GM23338 (cell line): ENCODE data around the gene TPP2. TPM values are rescaled to one million over a fixed set of nuclear protein-coding genes. Genes with fewer than 3 reads are reported as not detected.

Experiments used
- ATAC-seq: fragments of 200-7000 bp; cut with Tn5 transposase; 3 replicates; pipeline ENCODE4 v1.9.1; 2020
- DNase-seq: peaks from one replicate; pipeline ENCODE4 v3.0.0-alpha.2; 2015; ENCODE audit warnings: low spot score
- H2AFZ ChIP-seq: fragments of 200-600 bp; sonication (generic); 2 replicates; pipeline ENCODE4 v1.8.0; 2016; ENCODE audit warnings: antibody characterized with exemption, mild to moderate bottlenecking, moderate library complexity
- H3F3A ChIP-seq: fragments of 200-600 bp; sonication (generic); replicated peaks from 2 replicates; pipeline ENCODE4 v1.8.0; 2017; ENCODE audit warnings: antibody characterized with exemption, mixed run types, low read depth
- H3K27ac ChIP-seq: fragments of 200-600 bp; sonication (generic); 2 replicates; pipeline ENCODE4 v1.6.1; 2016; ENCODE audit warnings: low read depth
- H3K27me3 ChIP-seq: fragments of 200-600 bp; sonication (generic); 2 replicates; pipeline ENCODE4 v1.8.0; 2016; ENCODE audit warnings: mild to moderate bottlenecking, mixed run types, moderate library complexity; ENCODE audit not compliant: insufficient read depth
- H3K36me3 ChIP-seq: fragments of 200-600 bp; sonication (generic); 2 replicates; pipeline ENCODE4 v1.8.0; 2016; ENCODE audit warnings: mild to moderate bottlenecking; ENCODE audit not compliant: insufficient read depth
- H3K4me1 ChIP-seq: fragments of 200-600 bp; sonication (generic); 2 replicates; pipeline ENCODE4 v1.8.0; 2016; ENCODE audit warnings: mild to moderate bottlenecking, moderate library complexity; ENCODE audit not compliant: insufficient read depth
- H3K4me2 ChIP-seq: fragments of 200-600 bp; sonication (generic); 2 replicates; pipeline ENCODE4 v1.7.1; 2017; ENCODE audit warnings: mixed run types
- H3K4me3 ChIP-seq: fragments of 200-600 bp; sonication (generic); 2 replicates; pipeline ENCODE4 v1.6.1; 2016; ENCODE audit warnings: mixed run types
- H3K79me2 ChIP-seq: fragments of 200-600 bp; sonication (generic); replicated peaks from 2 replicates; pipeline ENCODE4 v1.8.0; 2017; ENCODE audit warnings: mild to moderate bottlenecking; ENCODE audit not compliant: insufficient read depth
- H3K9me2 ChIP-seq: fragments of 200-600 bp; sonication (generic); 2 replicates; pipeline ENCODE4 v1.8.0; 2017; ENCODE audit not compliant: insufficient read depth
- H4K20me1 ChIP-seq: fragments of 200-600 bp; sonication (generic); replicated peaks from 2 replicates; pipeline ENCODE4 v1.8.0; 2017; ENCODE audit warnings: mild to moderate bottlenecking; ENCODE audit not compliant: insufficient read depth
- H3K27ac Mint-ChIP-seq: 2 replicates; pipeline ENCODE4 v1.8.0; 2020; ENCODE audit warnings: inconsistent platforms, mild to moderate bottlenecking, moderate library complexity, mixed read lengths
- H3K27me3 Mint-ChIP-seq: 3 replicates; pipeline ENCODE4 v1.8.0; 2022; ENCODE audit warnings: low read depth, mild to moderate bottlenecking, moderate library complexity, mixed read lengths, inconsistent platforms; ENCODE audit not compliant: insufficient read depth, poor library complexity
- H3K36me3 Mint-ChIP-seq: 3 replicates; pipeline ENCODE4 v1.8.0; 2021; ENCODE audit warnings: low read depth, mild to moderate bottlenecking, inconsistent platforms, moderate library complexity, mixed read lengths
- H3K4me1 Mint-ChIP-seq: 3 replicates; pipeline ENCODE4 v1.8.0; 2020; ENCODE audit warnings: mild to moderate bottlenecking, inconsistent platforms, mixed read lengths
- H3K4me3 Mint-ChIP-seq: 3 replicates; pipeline ENCODE4 v1.8.0; 2021; ENCODE audit warnings: moderate library complexity, mild to moderate bottlenecking, inconsistent platforms, mixed read lengths
- H3K9me3 Mint-ChIP-seq: 3 replicates; pipeline ENCODE4 v1.8.0; 2020; ENCODE audit warnings: moderate library complexity, mild to moderate bottlenecking, inconsistent platforms, mixed read lengths
- CREB1 ChIP-seq: fragments of 250-450 bp; sonication (Bioruptor Pico); IDR thresholded peaks from 2 replicates; pipeline ENCODE4 v1.5.0; 2020; ENCODE audit warnings: low read depth, mild to moderate bottlenecking, moderate library complexity
- EZH2 ChIP-seq: fragments of 200-600 bp; sonication (generic); IDR thresholded peaks from one replicate; pipeline ENCODE4 v1.8.0; 2017; ENCODE audit warnings: antibody characterized with exemption, mild to moderate bottlenecking, low read depth; ENCODE audit not compliant: unreplicated experiment
- EZH2phosphoT487 ChIP-seq: fragments of 200-600 bp; sonication (generic); IDR thresholded peaks from one replicate; pipeline ENCODE4 v1.8.1; 2018; ENCODE audit warnings: antibody characterized with exemption; ENCODE audit not compliant: unreplicated experiment
- JUNB ChIP-seq: IDR thresholded peaks from one replicate; pipeline ENCODE4 v1.6.1; 2016; ENCODE audit warnings: antibody characterized with exemption; ENCODE audit not compliant: unreplicated experiment
- NANOG ChIP-seq: IDR thresholded peaks from 2 replicates; pipeline ENCODE4 v1.6.1; 2016; ENCODE audit warnings: antibody characterized with exemption, borderline replicate concordance
- POLR2AphosphoS5 ChIP-seq: IDR thresholded peaks from 2 replicates; pipeline ENCODE4 v1.6.1; 2016; ENCODE audit warnings: antibody characterized with exemption, low read depth
- REST ChIP-seq: IDR thresholded peaks from one replicate; pipeline ENCODE4 v1.6.1; 2018; ENCODE audit warnings: antibody characterized with exemption; ENCODE audit not compliant: unreplicated experiment
- STAT1 ChIP-seq: IDR thresholded peaks from one replicate; pipeline ENCODE4 v1.6.1; 2016; ENCODE audit warnings: antibody characterized with exemption; ENCODE audit not compliant: unreplicated experiment
- ZNF114 ChIP-seq: fragments of 250-450 bp; sonication (Bioruptor Pico); IDR thresholded peaks from 2 replicates; pipeline ENCODE4 v1.5.0; 2020; ENCODE audit warnings: mild to moderate bottlenecking, moderate library complexity
- ZNF331 ChIP-seq: fragments of 250-450 bp; sonication (Bioruptor Pico); IDR thresholded peaks from 2 replicates; pipeline ENCODE4 v1.5.0; 2020; ENCODE audit warnings: low read depth, mild to moderate bottlenecking, moderate library complexity
- polyA plus RNA-seq: library from polyadenylated mRNA; unstranded; fragments of >200 nt; fragmentation: Nextera tagmentation; extraction: Ambion mirVana; gene quantifications from 2 replicates; pipeline ENCODE4 v1.2.1, GENCODE V29; 2016
- total RNA-seq: library from RNA; depleted of rRNA; stranded (reverse); fragments of >200 nt; shearing (Covaris generic); gene quantifications from 2 replicates; pipeline ENCODE4 v1.2.3, GENCODE V29; 2014
- TF ChIP-seq, protein P1 (sequence below), 2 experiments: fragments of 200-600 bp in 1 of 2; sonication (generic) in 1 of 2; conservative IDR thresholded peaks; 2 replicates each; pipeline versions ENCODE4 v1.5.1 to v1.6.1; 2016 to 2017; ENCODE audit warnings: antibody characterized with exemption in 2 of 2, low read depth in 2 of 2, mild to moderate bottlenecking in 2 of 2, moderate library complexity in 1 of 2
- TF ChIP-seq, protein P2 (sequence below): fragments of 250-450 bp; sonication (Bioruptor Pico); IDR thresholded peaks from 2 replicates; pipeline ENCODE4 v1.5.0; 2020; ENCODE audit warnings: mild to moderate bottlenecking, moderate library complexity

TPP2 gene
- total and polyA plus RNA-seq, 2 experiments from 2014 or later, result 56.6 to 111 TPM

GRCh38 chr13:102556806-102557205, 40.0 kb upstream of the TPP2 start (continued):
- no peak for TF ChIP-seq CREB1 (CRISPR knock-in tag)
- TF ChIP-seq REST, result no peak
- no peak for TF ChIP-seq EZH2
- TF ChIP-seq ZNF331 (CRISPR knock-in tag), result no peak
- no peak for TF ChIP-seq JUNB
- no peak for TF ChIP-seq NANOG
- no peak for TF ChIP-seq POLR2AphosphoS5
- no peak for TF ChIP-seq ZNF114
- TF ChIP-seq, protein P1, sequence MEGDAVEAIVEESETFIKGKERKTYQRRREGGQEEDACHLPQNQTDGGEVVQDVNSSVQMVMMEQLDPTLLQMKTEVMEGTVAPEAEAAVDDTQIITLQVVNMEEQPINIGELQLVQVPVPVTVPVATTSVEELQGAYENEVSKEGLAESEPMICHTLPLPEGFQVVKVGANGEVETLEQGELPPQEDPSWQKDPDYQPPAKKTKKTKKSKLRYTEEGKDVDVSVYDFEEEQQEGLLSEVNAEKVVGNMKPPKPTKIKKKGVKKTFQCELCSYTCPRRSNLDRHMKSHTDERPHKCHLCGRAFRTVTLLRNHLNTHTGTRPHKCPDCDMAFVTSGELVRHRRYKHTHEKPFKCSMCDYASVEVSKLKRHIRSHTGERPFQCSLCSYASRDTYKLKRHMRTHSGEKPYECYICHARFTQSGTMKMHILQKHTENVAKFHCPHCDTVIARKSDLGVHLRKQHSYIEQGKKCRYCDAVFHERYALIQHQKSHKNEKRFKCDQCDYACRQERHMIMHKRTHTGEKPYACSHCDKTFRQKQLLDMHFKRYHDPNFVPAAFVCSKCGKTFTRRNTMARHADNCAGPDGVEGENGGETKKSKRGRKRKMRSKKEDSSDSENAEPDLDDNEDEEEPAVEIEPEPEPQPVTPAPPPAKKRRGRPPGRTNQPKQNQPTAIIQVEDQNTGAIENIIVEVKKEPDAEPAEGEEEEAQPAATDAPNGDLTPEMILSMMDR (conservative IDR thresholded peaks at IDR 0.05; ENCODE audit: low read depth in 2 of 2), result no peak

GRCh38 chr13:102558029-102558428, 38.8 kb upstream of the TPP2 start:
- no peak for DNase-seq
- no peak for ATAC-seq
- Mint-ChIP-seq H3K9me3 (no peaks in the 10 kb centered on the region), H3K4me1 (no peaks in the 10 kb centered on the region; the same call in 2 of the 3 replicates), H3K27ac (no peak overlapping the region), H3K4me3 (no peak overlapping the region), H3K36me3 (no peaks in the 10 kb centered on the region), H3K27me3 (peaks cover 2% of the 10 kb centered on the region)
- H4K20me1 ChIP-seq, result no peaks in the 10 kb centered on the region
- H2AFZ ChIP-seq, result no peak overlapping the region
- no peaks in the 10 kb centered on the region for H3K79me2 ChIP-seq
- H3K9me2 ChIP-seq, result no peaks in the 10 kb centered on the region
- no peaks in the 10 kb centered on the region for H3K27me3 ChIP-seq
- no peaks in the 10 kb centered on the region for H3K36me3 ChIP-seq
- no peak overlapping the region for H3K4me3 ChIP-seq
- H3K4me1 ChIP-seq, result no peaks in the 10 kb centered on the region
- H3F3A ChIP-seq, result no peaks in the 10 kb centered on the region
- no peak overlapping the region for H3K27ac ChIP-seq
- H3K4me2 ChIP-seq, result no peak overlapping the region
- TF ChIP-seq EZH2phosphoT487 (no peak), STAT1 (no peak), JUNB (no peak), ZNF331 (CRISPR knock-in tag) (no peak), NANOG (no peak), EZH2 (no peak)
- TF ChIP-seq, protein P2, sequence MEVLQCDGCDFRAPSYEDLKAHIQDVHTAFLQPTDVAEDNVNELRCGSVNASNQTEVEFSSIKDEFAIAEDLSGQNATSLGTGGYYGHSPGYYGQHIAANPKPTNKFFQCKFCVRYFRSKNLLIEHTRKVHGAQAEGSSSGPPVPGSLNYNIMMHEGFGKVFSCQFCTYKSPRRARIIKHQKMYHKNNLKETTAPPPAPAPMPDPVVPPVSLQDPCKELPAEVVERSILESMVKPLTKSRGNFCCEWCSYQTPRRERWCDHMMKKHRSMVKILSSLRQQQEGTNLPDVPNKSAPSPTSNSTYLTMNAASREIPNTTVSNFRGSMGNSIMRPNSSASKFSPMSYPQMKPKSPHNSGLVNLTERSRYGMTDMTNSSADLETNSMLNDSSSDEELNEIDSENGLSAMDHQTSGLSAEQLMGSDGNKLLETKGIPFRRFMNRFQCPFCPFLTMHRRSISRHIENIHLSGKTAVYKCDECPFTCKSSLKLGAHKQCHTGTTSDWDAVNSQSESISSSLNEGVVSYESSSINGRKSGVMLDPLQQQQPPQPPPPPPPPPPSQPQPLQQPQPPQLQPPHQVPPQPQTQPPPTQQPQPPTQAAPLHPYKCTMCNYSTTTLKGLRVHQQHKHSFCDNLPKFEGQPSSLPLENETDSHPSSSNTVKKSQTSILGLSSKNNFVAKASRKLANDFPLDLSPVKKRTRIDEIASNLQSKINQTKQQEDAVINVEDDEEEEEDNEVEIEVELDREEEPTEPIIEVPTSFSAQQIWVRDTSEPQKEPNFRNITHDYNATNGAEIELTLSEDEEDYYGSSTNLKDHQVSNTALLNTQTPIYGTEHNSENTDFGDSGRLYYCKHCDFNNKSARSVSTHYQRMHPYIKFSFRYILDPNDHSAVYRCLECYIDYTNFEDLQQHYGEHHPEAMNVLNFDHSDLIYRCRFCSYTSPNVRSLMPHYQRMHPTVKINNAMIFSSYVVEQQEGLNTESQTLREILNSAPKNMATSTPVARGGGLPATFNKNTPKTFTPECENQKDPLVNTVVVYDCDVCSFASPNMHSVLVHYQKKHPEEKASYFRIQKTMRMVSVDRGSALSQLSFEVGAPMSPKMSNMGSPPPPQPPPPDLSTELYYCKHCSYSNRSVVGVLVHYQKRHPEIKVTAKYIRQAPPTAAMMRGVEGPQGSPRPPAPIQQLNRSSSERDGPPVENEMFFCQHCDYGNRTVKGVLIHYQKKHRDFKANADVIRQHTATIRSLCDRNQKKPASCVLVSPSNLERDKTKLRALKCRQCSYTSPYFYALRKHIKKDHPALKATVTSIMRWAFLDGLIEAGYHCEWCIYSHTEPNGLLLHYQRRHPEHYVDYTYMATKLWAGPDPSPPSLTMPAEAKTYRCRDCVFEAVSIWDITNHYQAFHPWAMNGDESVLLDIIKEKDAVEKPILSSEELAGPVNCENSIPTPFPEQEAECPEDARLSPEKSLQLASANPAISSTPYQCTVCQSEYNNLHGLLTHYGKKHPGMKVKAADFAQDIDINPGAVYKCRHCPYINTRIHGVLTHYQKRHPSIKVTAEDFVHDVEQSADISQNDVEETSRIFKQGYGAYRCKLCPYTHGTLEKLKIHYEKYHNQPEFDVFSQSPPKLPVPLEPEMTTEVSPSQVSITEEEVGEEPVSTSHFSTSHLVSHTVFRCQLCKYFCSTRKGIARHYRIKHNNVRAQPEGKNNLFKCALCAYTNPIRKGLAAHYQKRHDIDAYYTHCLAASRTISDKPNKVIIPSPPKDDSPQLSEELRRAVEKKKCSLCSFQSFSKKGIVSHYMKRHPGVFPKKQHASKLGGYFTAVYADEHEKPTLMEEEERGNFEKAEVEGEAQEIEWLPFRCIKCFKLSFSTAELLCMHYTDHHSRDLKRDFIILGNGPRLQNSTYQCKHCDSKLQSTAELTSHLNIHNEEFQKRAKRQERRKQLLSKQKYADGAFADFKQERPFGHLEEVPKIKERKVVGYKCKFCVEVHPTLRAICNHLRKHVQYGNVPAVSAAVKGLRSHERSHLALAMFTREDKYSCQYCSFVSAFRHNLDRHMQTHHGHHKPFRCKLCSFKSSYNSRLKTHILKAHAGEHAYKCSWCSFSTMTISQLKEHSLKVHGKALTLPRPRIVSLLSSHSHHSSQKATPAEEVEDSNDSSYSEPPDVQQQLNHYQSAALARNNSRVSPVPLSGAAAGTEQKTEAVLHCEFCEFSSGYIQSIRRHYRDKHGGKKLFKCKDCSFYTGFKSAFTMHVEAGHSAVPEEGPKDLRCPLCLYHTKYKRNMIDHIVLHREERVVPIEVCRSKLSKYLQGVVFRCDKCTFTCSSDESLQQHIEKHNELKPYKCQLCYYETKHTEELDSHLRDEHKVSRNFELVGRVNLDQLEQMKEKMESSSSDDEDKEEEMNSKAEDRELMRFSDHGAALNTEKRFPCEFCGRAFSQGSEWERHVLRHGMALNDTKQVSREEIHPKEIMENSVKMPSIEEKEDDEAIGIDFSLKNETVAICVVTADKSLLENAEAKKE (CRISPR knock-in tag), result no peak
